Measurements from ENCODE around the gene TSPAN14.

DNA sequence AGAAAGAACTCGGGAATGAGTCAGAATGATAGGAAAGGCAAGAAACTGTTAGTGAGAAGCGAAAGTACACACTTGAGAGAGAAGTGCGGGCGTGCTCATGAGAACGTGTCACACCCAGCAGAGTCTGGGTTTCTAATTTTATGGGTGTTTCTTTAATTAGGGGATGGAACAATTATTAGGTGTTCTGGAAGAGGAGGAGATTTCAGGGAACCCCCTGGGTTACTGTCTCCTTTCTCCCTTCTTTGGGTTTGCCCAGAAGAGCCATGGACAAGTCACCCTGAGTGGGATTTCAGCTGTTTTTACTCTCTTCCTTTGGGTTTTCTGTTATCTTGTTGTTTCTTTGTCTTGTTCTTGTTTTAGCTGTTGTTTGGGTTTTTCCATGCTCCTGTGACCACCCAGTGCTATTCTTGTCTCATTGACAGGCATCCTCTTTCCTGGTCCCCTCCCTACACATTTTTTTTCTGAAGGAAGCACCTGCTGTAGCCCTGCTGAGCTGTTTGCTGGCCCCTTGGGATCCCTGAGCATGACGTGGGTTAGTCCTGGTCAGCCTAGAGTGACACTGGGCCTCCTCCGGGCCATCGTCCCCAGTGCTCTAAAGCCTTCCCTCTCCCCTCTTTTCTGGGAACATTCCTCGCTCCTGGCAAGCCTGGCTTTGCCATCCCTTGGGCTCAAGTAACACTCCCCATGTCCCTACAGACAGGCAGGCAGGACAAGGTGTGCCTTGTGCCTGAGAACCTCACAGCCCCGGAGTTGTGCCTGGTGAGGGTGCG is 87.1 kb downstream of the TSPAN14 start:
- TF ChIP-seq CTCF (IDR thresholded peaks at IDR 0.05), result no peak
- TF ChIP-seq POLR2A (IDR thresholded peaks at IDR 0.05), result no peak

Data from lower leg skin (tissue), 3 donors.